Measurements from ENCODE around the gene AADACL4.
"Not testable (repeated sequence)": the region's sequence is repeated elsewhere in the genome, so short reads cannot be mapped to it uniquely, and the experiment has no call there.

DNA sequence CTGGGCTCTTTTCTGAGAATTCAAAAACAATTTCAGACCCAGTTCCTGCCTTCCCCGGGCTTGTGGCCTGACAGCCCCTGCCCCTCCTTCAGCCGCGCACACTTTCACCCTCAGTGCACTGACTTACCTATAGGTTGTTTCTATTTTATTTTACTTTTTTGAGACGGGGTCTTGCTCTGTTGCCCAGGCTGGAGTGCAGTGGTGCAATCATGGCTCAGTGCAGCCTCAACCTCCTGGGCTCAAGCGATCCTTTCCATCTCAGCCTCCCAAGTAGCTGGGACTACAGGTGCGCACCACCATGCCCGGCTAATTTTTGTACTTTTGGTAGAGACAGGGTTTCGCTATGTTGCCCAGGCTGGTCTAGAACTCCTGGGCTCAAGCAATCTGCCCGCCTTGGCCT lies 1.5 kb downstream of the AADACL4 start:
- not testable (repeated sequence) for TF ChIP-seq CTCF, POLR2A (IDR thresholded peaks at IDR 0.05)

Data from heart left ventricle (tissue), 13 donors.